ENCODE data around the gene HSPB9. TPM values are rescaled to one million over a fixed set of nuclear protein-coding genes. Genes with fewer than 3 reads are reported as not detected.

HSPB9 gene
- total RNA-seq, 1 experiment from 2014 or later: 0.54 TPM

DNA sequence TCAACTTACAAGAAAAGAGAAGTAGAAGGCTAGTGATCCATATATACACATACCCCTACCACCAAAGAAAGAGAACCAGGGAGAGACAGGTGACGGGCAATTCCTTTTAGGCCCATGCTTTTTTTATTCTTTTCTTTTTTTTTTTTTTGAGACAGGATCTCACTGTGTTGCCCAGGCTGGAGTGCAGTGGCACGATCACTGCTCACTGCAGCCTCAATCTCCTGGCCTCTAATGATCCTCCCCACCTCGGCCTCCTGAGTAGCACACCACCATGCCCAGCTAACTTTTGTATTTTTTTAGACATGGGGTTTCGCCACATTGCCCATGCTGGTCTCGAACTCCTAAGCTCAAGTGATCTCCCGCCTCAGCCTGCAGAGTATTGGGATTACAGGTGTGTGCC is 4.8 kb downstream of the HSPB9 start:
- intact Hi-C loops (cut with micrococcal nuclease; ENCODE audit: unreplicated experiment): no loop called here
- CTCF ChIA-PET: interaction anchor here (0.7 kb wide), 1 partner anchor 27 kb away, joined by 7 read pairs; no protein-coding TSS in a partner anchor

DNA sequence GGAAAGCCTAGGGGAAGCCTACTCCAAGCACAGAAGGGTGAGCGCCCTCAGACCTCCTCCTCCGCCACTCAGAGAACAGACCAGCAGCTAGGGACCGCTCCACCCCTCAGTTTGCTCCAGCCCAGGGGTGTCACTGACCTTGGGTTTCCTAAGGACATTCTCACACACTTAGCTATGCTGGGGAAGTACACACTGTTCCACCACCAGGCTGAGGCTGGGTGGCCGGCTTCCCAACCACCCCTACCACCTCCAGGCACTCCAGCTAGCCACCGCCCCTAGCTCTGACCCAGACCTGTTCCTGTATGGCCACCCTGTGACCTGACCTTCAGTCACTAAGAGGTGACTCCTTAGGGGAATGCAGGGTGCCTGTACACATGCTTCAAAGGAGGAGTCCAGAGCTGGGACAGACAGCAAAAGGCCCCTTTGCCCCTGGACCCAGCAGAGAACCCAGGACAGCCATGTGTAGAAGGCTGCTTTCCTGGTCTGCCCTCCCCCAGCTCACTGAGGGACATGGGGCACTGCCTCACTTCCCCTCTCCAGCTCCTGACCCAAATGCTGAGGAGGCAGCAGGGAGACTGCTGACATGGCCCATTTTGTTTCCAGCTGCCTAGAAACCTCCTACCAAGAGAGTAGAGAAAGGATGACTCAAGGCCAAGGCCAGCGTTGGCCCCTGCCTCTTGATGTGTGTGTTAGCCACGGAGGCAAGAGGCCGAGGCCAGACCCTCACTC is 6.7 kb downstream of the HSPB9 start:
- no peaks in the 10 kb centered on the region for H3K9me3 Mint-ChIP-seq (ENCODE audit: low read depth, unreplicated experiment)
- peaks cover 35% of the 10 kb centered on the region for H3K4me1 Mint-ChIP-seq (ENCODE audit: low read depth, unreplicated experiment)
- H3K36me3 Mint-ChIP-seq (ENCODE audit: insufficient read depth, unreplicated experiment): peaks cover 72% of the 10 kb centered on the region
- CTCF ChIA-PET: no interaction called here
- no peak overlapping the region for H3K4me3 Mint-ChIP-seq (ENCODE audit: low read depth, unreplicated experiment)
- DNase-seq: no peak
- TF ChIP-seq, protein P1, sequence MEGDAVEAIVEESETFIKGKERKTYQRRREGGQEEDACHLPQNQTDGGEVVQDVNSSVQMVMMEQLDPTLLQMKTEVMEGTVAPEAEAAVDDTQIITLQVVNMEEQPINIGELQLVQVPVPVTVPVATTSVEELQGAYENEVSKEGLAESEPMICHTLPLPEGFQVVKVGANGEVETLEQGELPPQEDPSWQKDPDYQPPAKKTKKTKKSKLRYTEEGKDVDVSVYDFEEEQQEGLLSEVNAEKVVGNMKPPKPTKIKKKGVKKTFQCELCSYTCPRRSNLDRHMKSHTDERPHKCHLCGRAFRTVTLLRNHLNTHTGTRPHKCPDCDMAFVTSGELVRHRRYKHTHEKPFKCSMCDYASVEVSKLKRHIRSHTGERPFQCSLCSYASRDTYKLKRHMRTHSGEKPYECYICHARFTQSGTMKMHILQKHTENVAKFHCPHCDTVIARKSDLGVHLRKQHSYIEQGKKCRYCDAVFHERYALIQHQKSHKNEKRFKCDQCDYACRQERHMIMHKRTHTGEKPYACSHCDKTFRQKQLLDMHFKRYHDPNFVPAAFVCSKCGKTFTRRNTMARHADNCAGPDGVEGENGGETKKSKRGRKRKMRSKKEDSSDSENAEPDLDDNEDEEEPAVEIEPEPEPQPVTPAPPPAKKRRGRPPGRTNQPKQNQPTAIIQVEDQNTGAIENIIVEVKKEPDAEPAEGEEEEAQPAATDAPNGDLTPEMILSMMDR (IDR thresholded peaks at IDR 0.05; ENCODE audit: unreplicated experiment): no peak
- H3K27ac Mint-ChIP-seq (ENCODE audit: unreplicated experiment): no peak overlapping the region
- BruUV-seq (replicated peaks): no TSS peak
- H3K27me3 Mint-ChIP-seq (ENCODE audit: unreplicated experiment): no peaks in the 10 kb centered on the region
- intact Hi-C loops (cut with micrococcal nuclease; ENCODE audit: unreplicated experiment): no loop called here

More for the DNA sequence above, 4.8 kb downstream of the HSPB9 start:
- BruUV-seq (replicated peaks): no TSS peak
- peaks cover 78% of the 10 kb centered on the region for H3K36me3 Mint-ChIP-seq (ENCODE audit: insufficient read depth, unreplicated experiment)
- no peak overlapping the region for H3K27ac Mint-ChIP-seq (ENCODE audit: unreplicated experiment)
- H3K4me1 Mint-ChIP-seq (ENCODE audit: low read depth, unreplicated experiment): peaks cover 18% of the 10 kb centered on the region
- no peaks in the 10 kb centered on the region for H3K27me3 Mint-ChIP-seq (ENCODE audit: unreplicated experiment)
- DNase-seq: no peak
- no peaks in the 10 kb centered on the region for H3K9me3 Mint-ChIP-seq (ENCODE audit: low read depth, unreplicated experiment)
- TF ChIP-seq, protein P1 (IDR thresholded peaks at IDR 0.05; ENCODE audit: unreplicated experiment): no peak
- no peak overlapping the region for H3K4me3 Mint-ChIP-seq (ENCODE audit: low read depth, unreplicated experiment)

DNA sequence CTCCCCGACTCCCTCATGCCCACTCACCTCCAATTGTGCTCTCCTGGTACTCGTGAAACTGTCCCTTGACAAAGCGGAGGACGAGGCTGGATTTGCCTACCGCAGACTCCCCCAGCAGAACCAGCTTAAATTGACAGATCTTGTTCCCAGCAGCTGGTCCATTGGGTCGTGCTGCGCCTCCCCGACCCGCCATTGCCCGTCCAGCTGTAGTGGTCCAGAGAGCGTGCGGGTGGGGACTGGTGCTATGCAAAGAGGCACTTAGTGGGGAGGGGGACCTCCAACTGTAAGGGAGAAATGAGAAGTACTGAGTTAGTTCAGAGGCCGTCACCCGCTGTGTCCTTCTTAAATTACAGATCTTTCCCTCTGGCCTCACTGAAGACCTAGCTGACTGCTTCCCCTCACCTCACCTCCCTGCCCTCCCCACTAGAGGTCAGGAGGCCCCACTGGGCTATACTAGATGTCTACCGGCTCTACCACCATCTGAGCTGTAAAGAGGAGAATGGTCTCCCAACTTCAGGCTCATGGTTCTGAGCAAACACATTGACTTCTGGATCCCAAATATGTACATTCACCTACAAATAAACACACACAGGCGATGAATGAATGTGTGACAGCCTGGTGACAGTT is 7.8 kb downstream of the HSPB9 start:
- CTCF ChIA-PET: interaction anchor here (0.6 kb wide), 1 partner anchor 274 kb away, joined by 7 read pairs; no protein-coding TSS in a partner anchor

DNA sequence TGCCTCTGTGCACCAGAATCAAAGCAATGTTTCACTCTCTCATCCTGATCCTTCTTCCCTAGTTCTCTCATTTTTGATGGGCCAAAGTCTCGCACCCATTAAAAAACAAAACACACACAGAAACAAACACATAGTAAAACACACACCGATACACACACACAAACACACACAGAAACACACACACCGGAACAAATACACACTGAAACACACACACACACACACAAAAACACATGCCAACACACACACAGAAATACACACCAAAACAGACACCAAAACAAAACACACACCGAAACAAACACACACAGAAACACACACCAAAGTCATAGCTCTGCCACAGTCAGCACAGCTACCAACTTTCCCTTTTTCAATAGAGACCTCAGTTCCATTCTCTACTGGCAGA is 8.6 kb downstream of the HSPB9 start:
- H3K9me3 Mint-ChIP-seq (ENCODE audit: low read depth, unreplicated experiment): no peaks in the 10 kb centered on the region
- DNase-seq: no peak
- H3K27ac Mint-ChIP-seq (ENCODE audit: unreplicated experiment): no peak overlapping the region
- peaks cover 62% of the 10 kb centered on the region for H3K36me3 Mint-ChIP-seq (ENCODE audit: insufficient read depth, unreplicated experiment)
- intact Hi-C loops (cut with micrococcal nuclease; ENCODE audit: unreplicated experiment): loop anchor here (10.0 kb wide), 1 partner anchor 144 kb away; the partner anchor contains the start of gene STAT5B
- H3K4me1 Mint-ChIP-seq (ENCODE audit: low read depth, unreplicated experiment): peaks cover 47% of the 10 kb centered on the region
- no peaks in the 10 kb centered on the region for H3K27me3 Mint-ChIP-seq (ENCODE audit: unreplicated experiment)
- TF ChIP-seq, protein P1 (IDR thresholded peaks at IDR 0.05; ENCODE audit: unreplicated experiment): no peak
- CTCF ChIA-PET: no interaction called here
- BruUV-seq (replicated peaks): no TSS peak
- no peak overlapping the region for H3K4me3 Mint-ChIP-seq (ENCODE audit: low read depth, unreplicated experiment)

More for the DNA sequence above, 7.8 kb downstream of the HSPB9 start:
- H3K36me3 Mint-ChIP-seq (ENCODE audit: insufficient read depth, unreplicated experiment): peaks cover 62% of the 10 kb centered on the region
- no peak overlapping the region for H3K27ac Mint-ChIP-seq (ENCODE audit: unreplicated experiment)
- H3K4me3 Mint-ChIP-seq (ENCODE audit: low read depth, unreplicated experiment): no peak overlapping the region
- intact Hi-C loops (cut with micrococcal nuclease; ENCODE audit: unreplicated experiment): loop anchor here (10.0 kb wide), 1 partner anchor 144 kb away; the partner anchor contains the start of gene STAT5B
- no peaks in the 10 kb centered on the region for H3K27me3 Mint-ChIP-seq (ENCODE audit: unreplicated experiment)
- no TSS peak for BruUV-seq (replicated peaks)
- no peaks in the 10 kb centered on the region for H3K9me3 Mint-ChIP-seq (ENCODE audit: low read depth, unreplicated experiment)
- TF ChIP-seq, protein P1 (IDR thresholded peaks at IDR 0.05; ENCODE audit: unreplicated experiment): no peak
- peaks cover 39% of the 10 kb centered on the region for H3K4me1 Mint-ChIP-seq (ENCODE audit: low read depth, unreplicated experiment)
- no peak for DNase-seq

Measured in Calu3 (cell line).